GM23338 (cell line): ENCODE measurements around the gene KLHL36.

Source experiments
- CREB1 ChIP-seq: fragments of 250-450 bp; sonication (Bioruptor Pico); IDR thresholded peaks from 2 replicates; pipeline ENCODE4 v1.5.0; 2020; ENCODE audit warnings: low read depth, mild to moderate bottlenecking, moderate library complexity
- EZH2 ChIP-seq: fragments of 200-600 bp; sonication (generic); IDR thresholded peaks from one replicate; pipeline ENCODE4 v1.8.0; 2017; ENCODE audit warnings: antibody characterized with exemption, mild to moderate bottlenecking, low read depth; ENCODE audit not compliant: unreplicated experiment
- EZH2phosphoT487 ChIP-seq: fragments of 200-600 bp; sonication (generic); IDR thresholded peaks from one replicate; pipeline ENCODE4 v1.8.1; 2018; ENCODE audit warnings: antibody characterized with exemption; ENCODE audit not compliant: unreplicated experiment
- JUNB ChIP-seq: IDR thresholded peaks from one replicate; pipeline ENCODE4 v1.6.1; 2016; ENCODE audit warnings: antibody characterized with exemption; ENCODE audit not compliant: unreplicated experiment
- POLR2AphosphoS5 ChIP-seq: IDR thresholded peaks from 2 replicates; pipeline ENCODE4 v1.6.1; 2016; ENCODE audit warnings: antibody characterized with exemption, low read depth
- STAT1 ChIP-seq: IDR thresholded peaks from one replicate; pipeline ENCODE4 v1.6.1; 2016; ENCODE audit warnings: antibody characterized with exemption; ENCODE audit not compliant: unreplicated experiment
- ZNF114 ChIP-seq: fragments of 250-450 bp; sonication (Bioruptor Pico); IDR thresholded peaks from 2 replicates; pipeline ENCODE4 v1.5.0; 2020; ENCODE audit warnings: mild to moderate bottlenecking, moderate library complexity
- ZNF331 ChIP-seq: fragments of 250-450 bp; sonication (Bioruptor Pico); IDR thresholded peaks from 2 replicates; pipeline ENCODE4 v1.5.0; 2020; ENCODE audit warnings: low read depth, mild to moderate bottlenecking, moderate library complexity
- TF ChIP-seq, protein P1 (sequence below), 2 experiments: fragments of 200-600 bp in 1 of 2; sonication (generic) in 1 of 2; conservative IDR thresholded peaks; 2 replicates each; pipeline versions ENCODE4 v1.5.1 to v1.6.1; 2016 to 2017; ENCODE audit warnings: antibody characterized with exemption in 2 of 2, low read depth in 2 of 2, mild to moderate bottlenecking in 2 of 2, moderate library complexity in 1 of 2
- TF ChIP-seq, protein P2 (sequence below): IDR thresholded peaks from one replicate; pipeline ENCODE4 v1.6.1; 2018; ENCODE audit warnings: antibody characterized with exemption; ENCODE audit not compliant: unreplicated experiment
- TF ChIP-seq, protein P3 (sequence below): IDR thresholded peaks from 2 replicates; pipeline ENCODE4 v1.6.1; 2016; ENCODE audit warnings: antibody characterized with exemption

DNA sequence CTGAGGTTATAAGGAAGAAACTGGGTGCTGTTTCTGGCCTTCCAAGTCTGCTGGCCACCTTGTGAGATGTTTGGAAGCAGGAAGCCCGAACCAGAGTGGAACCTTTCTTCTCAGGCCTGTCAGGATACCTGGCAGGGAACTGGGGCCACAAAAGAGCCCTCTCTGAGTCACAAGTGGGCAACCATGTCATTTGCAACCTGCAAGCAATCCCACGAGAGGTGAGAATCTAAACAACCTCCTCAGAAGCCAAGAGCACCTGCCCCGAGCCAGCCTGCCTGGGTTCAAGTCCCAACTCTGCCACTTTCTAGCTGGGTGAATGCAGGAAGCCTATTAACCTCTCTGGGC is 33.7 kb upstream of the KLHL36 start:
- TF ChIP-seq ZNF114 (no peak), EZH2 (no peak), CREB1 (CRISPR knock-in tag) (no peak), ZNF331 (no peak), POLR2AphosphoS5 (no peak), EZH2phosphoT487 (no peak), STAT1 (no peak), JUNB (no peak)
- TF ChIP-seq, protein P1, sequence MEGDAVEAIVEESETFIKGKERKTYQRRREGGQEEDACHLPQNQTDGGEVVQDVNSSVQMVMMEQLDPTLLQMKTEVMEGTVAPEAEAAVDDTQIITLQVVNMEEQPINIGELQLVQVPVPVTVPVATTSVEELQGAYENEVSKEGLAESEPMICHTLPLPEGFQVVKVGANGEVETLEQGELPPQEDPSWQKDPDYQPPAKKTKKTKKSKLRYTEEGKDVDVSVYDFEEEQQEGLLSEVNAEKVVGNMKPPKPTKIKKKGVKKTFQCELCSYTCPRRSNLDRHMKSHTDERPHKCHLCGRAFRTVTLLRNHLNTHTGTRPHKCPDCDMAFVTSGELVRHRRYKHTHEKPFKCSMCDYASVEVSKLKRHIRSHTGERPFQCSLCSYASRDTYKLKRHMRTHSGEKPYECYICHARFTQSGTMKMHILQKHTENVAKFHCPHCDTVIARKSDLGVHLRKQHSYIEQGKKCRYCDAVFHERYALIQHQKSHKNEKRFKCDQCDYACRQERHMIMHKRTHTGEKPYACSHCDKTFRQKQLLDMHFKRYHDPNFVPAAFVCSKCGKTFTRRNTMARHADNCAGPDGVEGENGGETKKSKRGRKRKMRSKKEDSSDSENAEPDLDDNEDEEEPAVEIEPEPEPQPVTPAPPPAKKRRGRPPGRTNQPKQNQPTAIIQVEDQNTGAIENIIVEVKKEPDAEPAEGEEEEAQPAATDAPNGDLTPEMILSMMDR (conservative IDR thresholded peaks at IDR 0.05; ENCODE audit: low read depth in 2 of 2) = no peak
- TF ChIP-seq, protein P2, sequence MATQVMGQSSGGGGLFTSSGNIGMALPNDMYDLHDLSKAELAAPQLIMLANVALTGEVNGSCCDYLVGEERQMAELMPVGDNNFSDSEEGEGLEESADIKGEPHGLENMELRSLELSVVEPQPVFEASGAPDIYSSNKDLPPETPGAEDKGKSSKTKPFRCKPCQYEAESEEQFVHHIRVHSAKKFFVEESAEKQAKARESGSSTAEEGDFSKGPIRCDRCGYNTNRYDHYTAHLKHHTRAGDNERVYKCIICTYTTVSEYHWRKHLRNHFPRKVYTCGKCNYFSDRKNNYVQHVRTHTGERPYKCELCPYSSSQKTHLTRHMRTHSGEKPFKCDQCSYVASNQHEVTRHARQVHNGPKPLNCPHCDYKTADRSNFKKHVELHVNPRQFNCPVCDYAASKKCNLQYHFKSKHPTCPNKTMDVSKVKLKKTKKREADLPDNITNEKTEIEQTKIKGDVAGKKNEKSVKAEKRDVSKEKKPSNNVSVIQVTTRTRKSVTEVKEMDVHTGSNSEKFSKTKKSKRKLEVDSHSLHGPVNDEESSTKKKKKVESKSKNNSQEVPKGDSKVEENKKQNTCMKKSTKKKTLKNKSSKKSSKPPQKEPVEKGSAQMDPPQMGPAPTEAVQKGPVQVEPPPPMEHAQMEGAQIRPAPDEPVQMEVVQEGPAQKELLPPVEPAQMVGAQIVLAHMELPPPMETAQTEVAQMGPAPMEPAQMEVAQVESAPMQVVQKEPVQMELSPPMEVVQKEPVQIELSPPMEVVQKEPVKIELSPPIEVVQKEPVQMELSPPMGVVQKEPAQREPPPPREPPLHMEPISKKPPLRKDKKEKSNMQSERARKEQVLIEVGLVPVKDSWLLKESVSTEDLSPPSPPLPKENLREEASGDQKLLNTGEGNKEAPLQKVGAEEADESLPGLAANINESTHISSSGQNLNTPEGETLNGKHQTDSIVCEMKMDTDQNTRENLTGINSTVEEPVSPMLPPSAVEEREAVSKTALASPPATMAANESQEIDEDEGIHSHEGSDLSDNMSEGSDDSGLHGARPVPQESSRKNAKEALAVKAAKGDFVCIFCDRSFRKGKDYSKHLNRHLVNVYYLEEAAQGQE = no peak
- TF ChIP-seq, protein P3, sequence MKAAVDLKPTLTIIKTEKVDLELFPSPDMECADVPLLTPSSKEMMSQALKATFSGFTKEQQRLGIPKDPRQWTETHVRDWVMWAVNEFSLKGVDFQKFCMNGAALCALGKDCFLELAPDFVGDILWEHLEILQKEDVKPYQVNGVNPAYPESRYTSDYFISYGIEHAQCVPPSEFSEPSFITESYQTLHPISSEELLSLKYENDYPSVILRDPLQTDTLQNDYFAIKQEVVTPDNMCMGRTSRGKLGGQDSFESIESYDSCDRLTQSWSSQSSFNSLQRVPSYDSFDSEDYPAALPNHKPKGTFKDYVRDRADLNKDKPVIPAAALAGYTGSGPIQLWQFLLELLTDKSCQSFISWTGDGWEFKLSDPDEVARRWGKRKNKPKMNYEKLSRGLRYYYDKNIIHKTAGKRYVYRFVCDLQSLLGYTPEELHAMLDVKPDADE = no peak
